ENCODE results near the gene AMY2A. TPM values are rescaled to one million over a fixed set of nuclear protein-coding genes. Genes with fewer than 3 reads are reported as not detected.
A peak's percentile ranks its signal among the peaks of the same experiment; 100 is the strongest.
"Not testable (repeated sequence)": the region's sequence is repeated elsewhere in the genome, so short reads cannot be mapped to it uniquely, and the experiment has no call there.

Gene AMY2A
- not detected for total RNA-seq
- long read RNA-seq, result 0 reads

GRCh38 chr1:103616994-103617477 is at the start of gene AMY2A:
TSS of gene AMY2A (plus strand) at chr1:103617427. CDS start at chr1:103617441, 14 bp downstream.
- intact Hi-C loops (cut with DNase I); H3K4me3 ChIP-seq; DNase-seq; H3K4me1 ChIP-seq; H3K36me3 ChIP-seq; H3K9me3 ChIP-seq; H3K27me3 ChIP-seq; ATAC-seq; H3K27ac ChIP-seq: not testable (repeated sequence)

GRCh38 chr1:103569493-103569892 is 47.7 kb upstream of the AMY2A start:
- Histone ChIP-seq H3K27ac (no peak overlapping the region), H3K4me1 (no peaks in the 10 kb centered on the region), H3K4me3 (no peak overlapping the region), H3K27me3 (no peaks in the 10 kb centered on the region), H3K9me3 (no peaks in the 10 kb centered on the region), H3K36me3 (peaks cover 3% of the 10 kb centered on the region)
- TF ChIP-seq CTCF (IDR thresholded peaks at IDR 0.05), result no peak
- ATAC-seq (peak; percentile 22), DNase-seq (no peak)
- intact Hi-C loops (cut with DNase I), result no loop called here

- H3K36me3 ChIP-seq; H3K4me3 ChIP-seq; H3K27ac ChIP-seq; H3K4me1 ChIP-seq; DNase-seq; H3K9me3 ChIP-seq; intact Hi-C loops (cut with DNase I); H3K27me3 ChIP-seq; ATAC-seq: not testable (repeated sequence)
Measured at GRCh38 chr1:103571289-103571688, 45.9 kb upstream of the AMY2A start, which contains the start of gene AMY2B. TSS of gene AMY2B (plus strand) at chr1:103571589. CDS start at chr1:103571603, 14 bp downstream.

- no peak for ATAC-seq
- DNase-seq, result no peak
- TF ChIP-seq CTCF (IDR thresholded peaks at IDR 0.05), result no peak
- intact Hi-C loops (cut with DNase I), result no loop called here
- Histone ChIP-seq H3K27me3 (no peaks in the 10 kb centered on the region), H3K4me1 (no peaks in the 10 kb centered on the region), H3K9me3 (no peaks in the 10 kb centered on the region), H3K36me3 (peaks cover 10% of the 10 kb centered on the region), H3K27ac (no peak overlapping the region), H3K4me3 (no peak overlapping the region)
Measured at GRCh38 chr1:103576065-103576464, 41.2 kb upstream of the AMY2A start.

- DNase-seq; H3K4me3 ChIP-seq; ATAC-seq; H3K27ac ChIP-seq; intact Hi-C loops (cut with DNase I); H3K9me3 ChIP-seq; H3K27me3 ChIP-seq; H3K4me1 ChIP-seq: not testable (repeated sequence)
- peaks cover 10% of the 10 kb centered on the region for H3K36me3 ChIP-seq
Measured at GRCh38 chr1:103576784-103577183, 40.4 kb upstream of the AMY2A start.

- no peak overlapping the region for H3K4me3 ChIP-seq
- H3K36me3 ChIP-seq, result peaks cover 7% of the 10 kb centered on the region
- no peaks in the 10 kb centered on the region for H3K9me3 ChIP-seq
- H3K27me3 ChIP-seq, result no peaks in the 10 kb centered on the region
- no peak overlapping the region for H3K27ac ChIP-seq
- intact Hi-C loops (cut with DNase I), result no loop called here
- no peaks in the 10 kb centered on the region for H3K4me1 ChIP-seq
- ATAC-seq, result peak; percentile 51
- DNase-seq, result no peak
- TF ChIP-seq CTCF (IDR thresholded peaks at IDR 0.05), result no peak
Measured at GRCh38 chr1:103582464-103582863, 34.8 kb upstream of the AMY2A start.

- no peaks in the 10 kb centered on the region for H3K4me1 ChIP-seq
- H3K36me3 ChIP-seq, result no peaks in the 10 kb centered on the region
Measured at GRCh38 chr1:103583887-103584286, 33.3 kb upstream of the AMY2A start.

More at GRCh38 chr1:103583887-103584286, 33.3 kb upstream of the AMY2A start:
- H3K27me3 ChIP-seq, result no peaks in the 10 kb centered on the region
- ATAC-seq (no peak), DNase-seq (no peak)
- no peak overlapping the region for H3K27ac ChIP-seq
- no peak for TF ChIP-seq CTCF (IDR thresholded peaks at IDR 0.05)
- no peak overlapping the region for H3K4me3 ChIP-seq
- intact Hi-C loops (cut with DNase I), result no loop called here
- H3K9me3 ChIP-seq, result no peaks in the 10 kb centered on the region

Data from upper lobe of right lung (tissue), 1 donor.